ENCODE data around the gene ELN. TPM values are rescaled to one million over a fixed set of nuclear protein-coding genes. Genes with fewer than 3 reads are reported as not detected.

The ELN gene
- total RNA-seq, 2 donors from 2014 or later = 6.9 to 12.6 TPM

DNA sequence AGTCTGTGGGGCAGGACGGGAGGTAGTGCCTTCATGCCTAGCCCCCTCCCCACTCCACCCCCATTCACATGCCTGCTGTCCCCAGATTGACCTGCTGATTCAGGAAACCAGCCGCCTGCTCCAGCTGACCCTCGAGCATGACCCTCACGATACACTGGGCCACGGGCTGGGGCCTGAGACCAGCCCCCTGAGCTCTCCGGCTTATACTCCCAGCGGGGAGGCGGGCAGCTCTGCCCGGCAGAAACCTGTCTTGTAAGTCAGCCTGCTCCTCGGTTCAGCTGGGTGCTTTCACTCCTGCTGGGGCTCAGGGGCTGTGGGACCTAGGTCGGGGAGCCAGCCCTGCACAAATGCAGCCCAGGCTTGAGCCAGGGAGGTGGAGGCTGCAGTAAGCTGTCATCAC lies 78.0 kb downstream of the ELN start:
- H3K4me1 ChIP-seq = no peaks in the 10 kb centered on the region
- H3K36me3 ChIP-seq = no peaks in the 10 kb centered on the region
- no peak overlapping the region for H3K27ac ChIP-seq
- no peaks in the 10 kb centered on the region for H3K9me3 ChIP-seq
- no peak overlapping the region for H3K4me3 ChIP-seq
- no peaks in the 10 kb centered on the region for H3K27me3 ChIP-seq
- intact Hi-C loops (cut with DNase I) = no loop called here
- TF ChIP-seq, protein P1, sequence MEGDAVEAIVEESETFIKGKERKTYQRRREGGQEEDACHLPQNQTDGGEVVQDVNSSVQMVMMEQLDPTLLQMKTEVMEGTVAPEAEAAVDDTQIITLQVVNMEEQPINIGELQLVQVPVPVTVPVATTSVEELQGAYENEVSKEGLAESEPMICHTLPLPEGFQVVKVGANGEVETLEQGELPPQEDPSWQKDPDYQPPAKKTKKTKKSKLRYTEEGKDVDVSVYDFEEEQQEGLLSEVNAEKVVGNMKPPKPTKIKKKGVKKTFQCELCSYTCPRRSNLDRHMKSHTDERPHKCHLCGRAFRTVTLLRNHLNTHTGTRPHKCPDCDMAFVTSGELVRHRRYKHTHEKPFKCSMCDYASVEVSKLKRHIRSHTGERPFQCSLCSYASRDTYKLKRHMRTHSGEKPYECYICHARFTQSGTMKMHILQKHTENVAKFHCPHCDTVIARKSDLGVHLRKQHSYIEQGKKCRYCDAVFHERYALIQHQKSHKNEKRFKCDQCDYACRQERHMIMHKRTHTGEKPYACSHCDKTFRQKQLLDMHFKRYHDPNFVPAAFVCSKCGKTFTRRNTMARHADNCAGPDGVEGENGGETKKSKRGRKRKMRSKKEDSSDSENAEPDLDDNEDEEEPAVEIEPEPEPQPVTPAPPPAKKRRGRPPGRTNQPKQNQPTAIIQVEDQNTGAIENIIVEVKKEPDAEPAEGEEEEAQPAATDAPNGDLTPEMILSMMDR (IDR thresholded peaks at IDR 0.05) = no peak
- no peak overlapping the region for H3K9ac ChIP-seq (ENCODE audit: low read depth in 2 of 2, low read length in 2 of 2)
- no peak for DNase-seq

GRCh38 chr7:74106846-74107245 lies 78.9 kb downstream of the ELN start:
- no peaks in the 10 kb centered on the region for H3K4me1 ChIP-seq
- H3K27ac ChIP-seq = no peak overlapping the region
- TF ChIP-seq, protein P1 (IDR thresholded peaks at IDR 0.05) = no peak
- peaks cover 4% of the 10 kb centered on the region for H3K36me3 ChIP-seq
- no peak overlapping the region for H3K4me3 ChIP-seq
- no peaks in the 10 kb centered on the region for H3K27me3 ChIP-seq
- no peak overlapping the region for H3K9ac ChIP-seq (ENCODE audit: low read depth in 2 of 2, low read length in 2 of 2)
- intact Hi-C loops (cut with DNase I) = no loop called here
- H3K9me3 ChIP-seq = no peaks in the 10 kb centered on the region
- DNase-seq = no peak

- TF ChIP-seq, protein P1 (IDR thresholded peaks at IDR 0.05) = no peak
- Histone ChIP-seq H3K9me3 (no peaks in the 10 kb centered on the region), H3K27me3 (no peaks in the 10 kb centered on the region), H3K4me1 (no peaks in the 10 kb centered on the region), H3K9ac (ENCODE audit: low read depth in 2 of 2, low read length in 2 of 2) (no peak overlapping the region), H3K4me3 (no peak overlapping the region), H3K36me3 (peaks cover 4% of the 10 kb centered on the region), H3K27ac (no peak overlapping the region)
- intact Hi-C loops (cut with DNase I) = no loop called here
- no peak for DNase-seq
These were observed 87.4 kb downstream of the ELN start for GRCh38 chr7:74115326-74115725.

- no peak overlapping the region for H3K4me3 ChIP-seq
- H3K9me3 ChIP-seq = no peaks in the 10 kb centered on the region
- TF ChIP-seq, protein P1 (IDR thresholded peaks at IDR 0.05) = no peak
- no peak for DNase-seq
- no peak overlapping the region for H3K27ac ChIP-seq
- H3K27me3 ChIP-seq = no peaks in the 10 kb centered on the region
- H3K9ac ChIP-seq (ENCODE audit: low read depth in 2 of 2, low read length in 2 of 2) = no peak overlapping the region
- H3K4me1 ChIP-seq = no peaks in the 10 kb centered on the region
- intact Hi-C loops (cut with DNase I) = no loop called here
- H3K36me3 ChIP-seq = peaks cover 4% of the 10 kb centered on the region
These were observed 88.4 kb downstream of the ELN start for GRCh38 chr7:74116356-74116755.

Other genes starting within 250 kb of the ELN start
- gene CLDN4, start 197.2 kb upstream of the ELN start, total RNA-seq = 100 to 1,000 TPM; 568 to 932 TPM
- gene METTL27, start 185.7 kb upstream of the ELN start, total RNA-seq = 1 to 10 TPM; 4.0 to 7.4 TPM
- gene TMEM270, start 167.0 kb upstream of the ELN start, total RNA-seq = not detected
- 10 to 100 TPM; 11.1 to 16.5 TPM for gene LIMK1, start 55.6 kb downstream of the ELN start, total RNA-seq
- 100 to 1,000 TPM; 297 to 302 TPM for gene EIF4H, start 146.2 kb downstream of the ELN start, total RNA-seq
- 1 to 10 TPM; 3.5 to 4.0 TPM for gene LAT2, start 181.8 kb downstream of the ELN start, total RNA-seq
- gene RFC2, start 226.2 kb downstream of the ELN start, total RNA-seq = 10 to 100 TPM; 18.5 to 43.8 TPM

All from colonic mucosa (tissue), 4 donors.